GM18868 (cell line): ENCODE data around the gene LMLN.
"Not testable (repeated sequence)": the region's sequence is repeated elsewhere in the genome, so short reads cannot be mapped to it uniquely, and the experiment has no call there.

Source experiments
- ATAC-seq: cut with Tn5 transposase; IDR thresholded peaks from one replicate; pipeline ENCODE4 v1.9.1; 2021; ENCODE audit warnings: mild to moderate bottlenecking, moderate library complexity; ENCODE audit not compliant: unreplicated experiment

LMLN gene

GRCh38 chr3:197955892-197956477, 4.0 kb upstream of the LMLN start:
- no peak for ATAC-seq

- no peak for ATAC-seq
Measured at GRCh38 chr3:197956626-197956988, 3.4 kb upstream of the LMLN start.

GRCh38 chr3:197957790-197958133, 2.3 kb upstream of the LMLN start:
- no peak for ATAC-seq

- ATAC-seq = no peak
Measured at GRCh38 chr3:197958346-197958745, 1.7 kb upstream of the LMLN start.

- not testable (repeated sequence) for ATAC-seq
Measured at GRCh38 chr3:197958848-197959247, 1.2 kb upstream of the LMLN start.

GRCh38 chr3:197959500-197959890, 522 bp upstream of the LMLN start:
- ATAC-seq = no peak

- no peak for ATAC-seq
Measured at GRCh38 chr3:197960694-197961581, 921 bp downstream of the LMLN start.

- no peak for ATAC-seq
Measured at GRCh38 chr3:197961582-197961945, 1.5 kb downstream of the LMLN start.

- no peak for ATAC-seq
Measured at GRCh38 chr3:197963019-197963637, 3.1 kb downstream of the LMLN start.

- not testable (repeated sequence) for ATAC-seq
Measured at GRCh38 chr3:197967337-197967989, 7.4 kb downstream of the LMLN start.

- ATAC-seq = no peak
Measured at GRCh38 chr3:197970588-197970987, 10.6 kb downstream of the LMLN start.

- ATAC-seq = no peak
Measured at GRCh38 chr3:197974016-197974415, 14.0 kb downstream of the LMLN start.

- no peak for ATAC-seq
Measured at GRCh38 chr3:197975311-197975710, 15.3 kb downstream of the LMLN start.

GRCh38 chr3:197983076-197983475, 23.1 kb downstream of the LMLN start:
- ATAC-seq = no peak

- ATAC-seq = no peak
Measured at GRCh38 chr3:197989651-197990050, 29.6 kb downstream of the LMLN start.

GRCh38 chr3:197994736-197995135, 34.7 kb downstream of the LMLN start:
- ATAC-seq = no peak

- ATAC-seq = no peak
Measured at GRCh38 chr3:197996855-197997254, 36.8 kb downstream of the LMLN start.

- ATAC-seq = no peak
Measured at GRCh38 chr3:197997936-197998335, 37.9 kb downstream of the LMLN start.

- ATAC-seq = no peak
Measured at GRCh38 chr3:198017090-198017489, 57.1 kb downstream of the LMLN start.

- ATAC-seq = no peak
Measured at GRCh38 chr3:198018416-198018815, 58.4 kb downstream of the LMLN start.

- no peak for ATAC-seq
Measured at GRCh38 chr3:198019115-198019514, 59.1 kb downstream of the LMLN start.

GRCh38 chr3:198021320-198021719, 61.3 kb downstream of the LMLN start:
- no peak for ATAC-seq
